ENCODE measurements around the gene LIN52.
A peak's percentile ranks its signal among the peaks of the same experiment; 100 is the strongest.

Gene LIN52

GRCh38 chr14:74198441-74199234 is 113.9 kb downstream of the LIN52 start:
- H3K27me3 Mint-ChIP-seq (ENCODE audit: low read depth) = no peaks in the 10 kb centered on the region
- TF ChIP-seq CTCF (IDR thresholded peaks at IDR 0.05; ENCODE audit: unreplicated experiment in 3 of 3) = no peak
- H3K27ac Mint-ChIP-seq = no peak overlapping the region
- H3K36me3 Mint-ChIP-seq (ENCODE audit: low read depth) = peaks cover 23% of the 10 kb centered on the region
- H3K4me3 Mint-ChIP-seq = no peak overlapping the region
- H3K4me1 Mint-ChIP-seq = no peaks in the 10 kb centered on the region
- no peaks in the 10 kb centered on the region for H3K9me3 Mint-ChIP-seq

- no peak for TF ChIP-seq CTCF (IDR thresholded peaks at IDR 0.05; ENCODE audit: unreplicated experiment in 3 of 3)
- H3K36me3 Mint-ChIP-seq (ENCODE audit: low read depth) = peaks cover 23% of the 10 kb centered on the region
- H3K4me1 Mint-ChIP-seq = peaks cover 6% of the 10 kb centered on the region
- H3K27me3 Mint-ChIP-seq (ENCODE audit: low read depth) = peaks cover 9% of the 10 kb centered on the region
- H3K27ac Mint-ChIP-seq = no peak overlapping the region
- no peak overlapping the region for H3K4me3 Mint-ChIP-seq
- no peaks in the 10 kb centered on the region for H3K9me3 Mint-ChIP-seq
Observed at GRCh38 chr14:74202113-74202512, 117.4 kb downstream of the LIN52 start.

GRCh38 chr14:74203639-74204038 is 118.9 kb downstream of the LIN52 start:
- no peaks in the 10 kb centered on the region for H3K9me3 Mint-ChIP-seq
- H3K4me3 Mint-ChIP-seq = no peak overlapping the region
- peaks cover 18% of the 10 kb centered on the region for H3K27me3 Mint-ChIP-seq (ENCODE audit: low read depth)
- TF ChIP-seq CTCF (IDR thresholded peaks at IDR 0.05; ENCODE audit: unreplicated experiment in 3 of 3) = no peak
- peaks cover 23% of the 10 kb centered on the region for H3K36me3 Mint-ChIP-seq (ENCODE audit: low read depth)
- no peak overlapping the region for H3K27ac Mint-ChIP-seq
- H3K4me1 Mint-ChIP-seq = peaks cover 6% of the 10 kb centered on the region

GRCh38 chr14:74204491-74204890 is 119.7 kb downstream of the LIN52 start:
- peaks cover 15% of the 10 kb centered on the region for H3K36me3 Mint-ChIP-seq (ENCODE audit: low read depth)
- peak overlapping the region in 1 of 3 experiments; percentile 12 for H3K27ac Mint-ChIP-seq
- H3K4me3 Mint-ChIP-seq = no peak overlapping the region
- no peaks in the 10 kb centered on the region for H3K9me3 Mint-ChIP-seq
- peaks cover 6% of the 10 kb centered on the region for H3K4me1 Mint-ChIP-seq
- peaks cover 26% of the 10 kb centered on the region for H3K27me3 Mint-ChIP-seq (ENCODE audit: low read depth)
- TF ChIP-seq CTCF (IDR thresholded peaks at IDR 0.05; ENCODE audit: unreplicated experiment in 3 of 3) = no peak

- peaks cover 6% of the 10 kb centered on the region for H3K4me1 Mint-ChIP-seq
- H3K27me3 Mint-ChIP-seq (ENCODE audit: low read depth) = peaks cover 26% of the 10 kb centered on the region
- peaks cover 5% of the 10 kb centered on the region for H3K36me3 Mint-ChIP-seq (ENCODE audit: low read depth)
- no peak overlapping the region for H3K4me3 Mint-ChIP-seq
- no peaks in the 10 kb centered on the region for H3K9me3 Mint-ChIP-seq
- no peak for TF ChIP-seq CTCF (IDR thresholded peaks at IDR 0.05; ENCODE audit: unreplicated experiment in 3 of 3)
- H3K27ac Mint-ChIP-seq = no peak overlapping the region
Observed at GRCh38 chr14:74205882-74206281, 121.1 kb downstream of the LIN52 start.

- Mint-ChIP-seq H3K9me3 (no peaks in the 10 kb centered on the region), H3K27me3 (ENCODE audit: low read depth) (peaks cover 27% of the 10 kb centered on the region), H3K4me1 (peaks cover 6% of the 10 kb centered on the region), H3K36me3 (ENCODE audit: low read depth) (no peaks in the 10 kb centered on the region), H3K27ac (no peak overlapping the region), H3K4me3 (no peak overlapping the region)
- TF ChIP-seq CTCF (IDR thresholded peaks at IDR 0.05; ENCODE audit: unreplicated experiment in 3 of 3) = no peak
Observed at GRCh38 chr14:74207943-74208342, 123.2 kb downstream of the LIN52 start.

Data from nephron (organoid).